GM10266 (cell line): ENCODE data around the gene GATC.

Source experiments
- DNase-seq: peaks from one replicate; pipeline ENCODE4 v3.0.0; 2012; ENCODE audit errors: extremely low spot score
- CTCF ChIP-seq: IDR thresholded peaks from 2 replicates; pipeline ENCODE4 v1.5.1; 2012; ENCODE audit warnings: mild to moderate bottlenecking, low read depth; ENCODE audit not compliant: control insufficient read depth, insufficient read depth; ENCODE audit errors: missing control alignments

GATC gene

DNA sequence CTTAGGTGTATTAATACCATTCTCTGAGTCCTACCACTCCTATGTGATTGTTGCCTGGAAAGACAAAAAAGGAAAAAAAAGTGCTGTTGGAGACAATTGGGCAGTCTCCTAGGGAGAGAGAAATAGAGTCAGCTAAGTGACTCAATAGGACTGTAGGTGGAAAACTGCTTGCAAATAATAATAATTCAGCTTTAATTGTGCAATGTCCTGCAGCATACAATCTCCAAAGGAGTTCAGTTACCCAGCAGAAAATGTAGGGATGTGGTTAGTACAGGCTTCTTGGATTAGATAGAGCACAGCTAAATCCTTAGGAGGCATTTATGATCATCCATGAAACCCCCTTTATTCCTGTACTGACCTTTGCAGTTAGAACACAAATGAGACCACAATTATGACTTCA, 26.3 kb downstream of the GATC start:
- DNase-seq = no peak
- no peak for TF ChIP-seq CTCF

DNA sequence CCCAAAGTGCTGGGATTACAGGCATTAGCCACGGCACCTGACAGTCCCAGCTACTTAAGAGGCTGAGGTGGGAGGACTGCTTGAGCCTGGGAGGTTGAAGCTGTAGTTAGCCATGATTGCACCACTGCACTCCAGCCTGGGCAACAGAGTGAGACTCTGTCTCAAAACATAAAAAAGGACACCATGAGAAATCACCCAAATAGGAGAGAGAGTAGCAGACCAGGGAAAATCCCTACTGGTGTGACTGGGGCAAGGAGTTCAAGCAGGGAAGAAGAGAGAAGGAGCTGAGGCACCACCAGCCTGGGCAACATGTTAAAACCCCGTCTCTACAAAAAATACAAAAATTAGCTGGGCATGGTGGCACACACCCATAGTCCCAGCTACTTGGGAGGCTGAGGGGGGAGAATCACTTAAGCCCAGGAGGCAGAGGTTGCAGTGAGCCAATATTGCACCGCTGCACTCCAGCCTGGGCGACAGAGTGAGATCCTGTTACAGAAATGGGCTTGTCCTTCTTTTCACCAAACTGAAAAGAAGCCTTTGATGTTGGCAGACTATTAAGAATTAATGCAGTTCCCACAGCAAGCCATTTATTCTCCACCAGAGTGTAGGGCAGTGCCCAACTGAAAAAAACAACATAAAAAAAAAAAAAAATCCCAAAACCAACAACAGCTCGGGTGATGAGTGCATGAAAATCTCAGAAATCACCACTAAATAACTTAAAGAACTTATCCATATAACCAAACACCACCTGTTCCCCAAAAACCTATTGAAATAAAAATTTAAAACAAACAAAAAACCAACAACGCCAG, 27.8 kb downstream of the GATC start:
- no peak for DNase-seq
- no peak for TF ChIP-seq CTCF

DNA sequence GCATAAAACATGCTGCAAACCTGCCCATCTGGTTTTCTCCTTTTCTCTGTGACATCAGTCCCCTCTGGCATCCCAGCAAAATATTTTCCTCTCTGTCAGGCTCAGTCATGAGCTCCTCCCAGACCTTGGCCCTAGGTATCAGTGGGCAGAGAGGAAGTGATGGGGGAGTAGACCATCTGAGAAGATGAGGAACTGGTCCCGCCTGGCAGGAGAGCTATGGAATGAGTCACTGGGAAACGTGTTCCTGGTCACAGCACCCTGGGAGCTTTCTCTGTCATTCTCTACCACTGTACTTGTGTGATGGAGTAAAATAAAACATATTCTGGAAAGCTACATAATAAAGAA, 28.3 kb downstream of the GATC start:
- no peak for DNase-seq
- no peak for TF ChIP-seq CTCF

DNA sequence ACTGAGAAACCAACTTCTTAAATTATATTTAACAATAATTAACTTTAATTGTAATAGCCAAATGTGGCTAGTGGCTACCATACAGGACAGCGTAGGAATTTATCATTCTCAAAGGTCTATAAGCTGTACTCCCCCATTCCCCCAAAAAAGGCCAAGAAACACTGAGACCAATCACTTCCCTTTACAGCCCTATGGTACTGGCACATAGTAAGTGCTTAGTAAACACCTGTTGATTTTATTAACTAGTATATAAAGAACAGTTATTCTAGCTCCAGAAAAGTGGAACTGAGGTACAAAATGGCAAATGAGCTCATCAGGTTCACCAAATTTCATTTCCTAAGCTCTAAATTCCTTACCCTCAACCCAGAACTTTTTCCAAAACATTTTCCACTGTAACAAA, 29.4 kb downstream of the GATC start:
- TF ChIP-seq CTCF = no peak
- DNase-seq = no peak

GRCh38 chr12:120479458-120479857, 33.2 kb downstream of the GATC start:
- TF ChIP-seq CTCF = no peak
- no peak for DNase-seq

GRCh38 chr12:120480211-120480610, 34.0 kb downstream of the GATC start:
- TF ChIP-seq CTCF = no peak
- no peak for DNase-seq

DNA sequence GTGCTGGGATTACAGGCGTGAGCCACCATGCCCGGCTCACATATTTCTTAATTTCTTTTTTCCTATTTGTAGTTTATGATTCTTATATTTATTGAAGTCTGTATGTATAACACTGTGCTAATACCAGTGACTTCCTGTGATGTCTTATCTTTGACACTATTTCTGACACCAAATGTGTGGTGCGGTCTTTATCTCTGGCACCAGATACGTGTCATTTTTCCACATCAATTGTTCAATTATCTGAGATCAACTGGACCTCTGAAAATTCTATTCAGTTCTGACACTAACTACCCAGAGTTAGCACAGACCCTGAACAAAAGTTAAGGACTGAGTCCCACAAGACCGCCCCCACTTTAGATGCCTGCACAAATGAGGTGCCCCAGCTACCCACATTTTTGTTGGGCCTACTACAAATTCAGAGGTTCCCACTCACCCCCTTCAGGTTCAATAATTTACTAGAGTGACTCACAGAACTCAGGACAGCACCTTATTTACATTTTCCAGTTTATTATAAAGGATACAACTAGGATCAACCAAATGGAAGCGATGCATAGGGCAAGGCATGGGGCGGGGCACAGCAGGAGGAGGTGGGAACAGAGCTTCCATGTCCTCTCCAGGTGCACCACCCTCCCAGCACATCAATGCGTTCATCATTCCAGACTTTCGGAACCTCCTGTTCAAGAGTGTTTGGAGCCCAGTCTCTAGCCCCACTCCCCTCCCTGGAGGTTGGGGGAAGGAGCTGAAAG, 35.0 kb downstream of the GATC start:
- no peak for TF ChIP-seq CTCF
- DNase-seq = no peak
